Measurements from ENCODE around the gene CASQ1.

CASQ1 gene

DNA sequence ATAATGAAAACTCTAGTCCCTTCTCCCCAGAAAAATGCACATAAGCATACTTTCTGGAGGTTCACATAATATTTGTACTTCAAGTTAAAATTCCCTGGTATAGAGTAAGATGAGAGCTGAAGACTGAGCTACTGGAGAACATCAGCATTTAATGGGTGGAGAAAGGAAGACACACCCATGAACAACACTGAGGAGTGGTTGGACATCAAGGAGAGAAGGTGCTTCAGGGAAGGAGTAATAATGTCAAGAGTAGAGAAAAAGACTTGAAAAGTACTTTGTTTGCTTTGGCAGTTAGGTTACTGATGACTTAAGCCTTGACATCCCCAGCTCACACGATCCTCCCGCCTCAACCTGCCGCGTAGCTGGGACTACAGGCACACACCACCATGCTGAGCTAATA, 36.7 kb downstream of the CASQ1 start:
- no peak for FAIRE-seq

DNA sequence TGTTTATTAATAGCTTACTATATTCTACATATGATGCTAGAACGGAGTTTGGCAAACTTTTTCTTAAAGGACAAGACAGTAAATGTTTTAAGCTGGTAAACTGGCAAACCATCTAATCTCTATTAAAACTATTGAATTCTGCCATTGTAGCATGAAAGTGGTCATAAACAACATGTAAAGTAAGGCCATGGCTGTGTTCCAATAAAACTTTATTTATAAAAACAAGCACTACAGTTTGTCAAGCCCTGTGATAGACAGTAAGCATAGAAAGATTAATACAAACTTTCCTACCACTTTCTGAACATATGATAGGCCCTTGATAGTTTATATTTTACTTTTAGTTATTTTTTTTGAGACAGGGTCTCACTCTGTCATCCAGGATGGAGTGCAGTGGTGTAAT, 37.2 kb downstream of the CASQ1 start:
- FAIRE-seq, result no peak

GRCh38 chr1:160228431-160228830, 38.1 kb downstream of the CASQ1 start:
- no peak for FAIRE-seq

- no peak for FAIRE-seq
These were observed 42.5 kb downstream of the CASQ1 start for GRCh38 chr1:160232911-160233310.

DNA sequence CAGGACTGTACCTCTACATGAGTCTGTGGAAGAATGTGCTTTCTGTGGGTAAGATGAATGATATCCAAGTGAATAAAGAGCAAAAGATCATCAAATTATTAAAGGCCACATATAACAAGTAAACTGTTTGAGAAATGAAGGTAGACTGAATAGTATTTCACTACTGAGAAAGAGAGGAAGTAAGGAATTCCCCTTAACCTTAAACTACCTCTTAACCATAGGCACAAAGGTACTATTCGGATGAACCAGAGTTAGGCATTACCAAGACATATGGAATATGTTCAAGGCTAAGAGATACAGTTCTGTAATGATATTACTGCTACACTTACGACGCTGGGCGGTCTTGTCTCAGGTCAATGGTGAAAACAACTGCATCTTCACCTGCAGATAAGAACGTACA, 46.4 kb downstream of the CASQ1 start:
- FAIRE-seq, result no peak

- FAIRE-seq, result no peak
These were observed 47.2 kb downstream of the CASQ1 start for GRCh38 chr1:160237558-160237957.

DNA sequence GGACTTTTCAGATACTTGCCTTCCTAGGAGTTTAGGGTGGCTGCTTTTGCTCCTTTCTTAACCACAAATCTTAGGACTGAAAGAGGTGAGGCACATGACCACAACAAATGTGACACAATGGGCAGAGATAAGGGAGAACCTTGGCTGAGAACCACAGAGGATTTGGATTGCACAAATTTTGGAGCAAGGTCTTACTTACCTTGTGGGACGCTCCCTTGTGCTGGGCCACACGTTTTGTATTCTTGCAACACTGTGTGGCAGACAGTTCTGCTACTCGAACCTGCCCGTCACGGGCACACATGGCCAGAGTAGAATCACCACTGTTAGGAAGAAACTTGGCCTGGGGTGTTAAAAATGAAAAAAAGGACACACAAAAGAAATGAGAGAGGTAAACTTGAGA, 48.0 kb downstream of the CASQ1 start:
- FAIRE-seq, result no peak

DNA sequence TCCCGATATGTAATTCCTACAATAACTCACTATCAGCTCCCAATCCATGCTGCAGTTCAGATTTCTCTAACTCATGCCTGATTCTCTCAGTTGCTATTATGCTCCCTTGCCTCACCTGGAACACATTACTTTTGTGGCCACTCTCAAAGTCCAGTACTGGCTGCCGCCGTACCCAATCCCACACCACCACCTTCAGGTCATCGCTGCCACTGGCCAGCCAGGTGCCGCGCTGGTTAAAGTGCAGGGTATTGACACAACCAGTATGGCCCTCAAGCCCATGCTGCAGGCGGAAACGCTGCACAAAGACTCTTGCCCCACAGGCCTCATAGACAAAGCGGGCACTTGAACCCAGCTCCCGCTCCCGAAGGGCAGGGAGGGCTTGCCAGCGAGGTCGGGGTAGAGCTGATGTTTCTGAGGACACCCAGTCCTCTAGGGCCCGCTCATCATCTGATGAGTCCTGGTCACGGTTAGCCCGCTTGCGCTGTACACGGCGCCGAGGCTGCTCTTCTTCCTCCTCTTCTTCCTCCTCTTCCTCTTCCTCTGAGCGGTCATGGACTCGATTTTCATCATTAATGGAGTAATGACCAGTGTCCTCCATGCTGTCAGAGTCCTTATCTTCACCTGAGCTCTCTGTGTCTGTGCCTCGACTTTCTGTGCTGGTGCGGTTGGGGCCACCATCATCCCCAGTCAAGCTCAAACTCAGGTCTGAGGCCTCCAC, 49.4 kb downstream of the CASQ1 start:
- FAIRE-seq, result no peak

DNA sequence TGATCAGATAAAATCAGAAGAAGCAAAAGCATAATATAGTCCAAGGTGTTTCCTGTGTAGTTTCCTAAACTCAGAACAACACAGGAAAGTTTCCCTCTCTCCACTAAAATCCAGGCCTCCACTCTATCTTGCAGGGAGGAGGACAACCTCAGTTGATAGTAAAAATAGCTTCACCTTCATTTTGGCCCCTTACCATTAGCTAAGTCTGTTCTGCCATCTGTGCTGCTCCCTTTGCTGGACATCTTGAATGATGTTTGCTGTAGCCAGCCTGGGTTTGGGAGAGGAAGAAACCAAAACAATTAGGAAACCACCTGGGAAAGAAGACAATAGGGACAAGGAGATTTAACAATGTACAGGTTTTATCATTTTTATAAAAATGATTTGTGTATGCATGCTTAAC, 53.4 kb downstream of the CASQ1 start:
- FAIRE-seq, result no peak

DNA sequence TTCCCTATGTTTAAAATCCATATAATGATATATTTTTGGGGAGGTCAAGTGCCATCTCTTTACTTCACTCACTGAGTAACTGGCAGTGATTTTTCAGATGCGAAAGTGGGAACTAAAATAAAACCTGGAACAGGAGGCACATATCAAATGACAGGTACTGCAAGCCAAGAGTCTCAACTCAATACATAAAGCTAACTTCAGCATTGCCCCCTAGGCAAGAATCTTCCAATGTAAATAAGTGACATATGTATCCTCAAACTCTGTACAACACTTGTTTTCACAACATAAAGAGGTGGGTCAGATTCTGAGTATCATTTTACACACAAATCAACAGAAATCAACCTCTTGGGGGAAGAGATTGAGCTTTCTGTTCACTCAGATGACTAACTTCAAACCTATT, 53.8 kb downstream of the CASQ1 start:
- FAIRE-seq, result no peak

- no peak for FAIRE-seq
These were observed 55.1 kb downstream of the CASQ1 start for GRCh38 chr1:160245434-160245833.

GRCh38 chr1:160247053-160247452, 56.7 kb downstream of the CASQ1 start:
- FAIRE-seq, result no peak

GRCh38 chr1:160251011-160251410, 60.6 kb downstream of the CASQ1 start:
- FAIRE-seq, result no peak

All from endometrium (tissue), 2 donors.